T-cell (primary cell): Measurements from ENCODE around the gene PPP4R3B. TPM values are rescaled to one million over a fixed set of nuclear protein-coding genes. Genes with fewer than 3 reads are reported as not detected.
"Not testable (repeated sequence)": the region's sequence is repeated elsewhere in the genome, so short reads cannot be mapped to it uniquely, and the experiment has no call there.

Source experiments
- ATAC-seq, 4 experiments: fragments of 200-7000 bp in 3 of 4; fragments of 150-1000 bp in 1 of 4; cut with Tn5 transposase; replicated peaks in 1 of 4; 1 replicate in 3 of 4; 2 replicates in 1 of 4; pipeline ENCODE4 v1.10.0; 2021; ENCODE audit warnings: moderate library complexity in 3 of 4, mild to moderate bottlenecking in 2 of 4, moderate number of reproducible peaks in 1 of 4
- CTCF ChIA-PET, 2 donors: fragments of 300-600 bp; sonication (Branson Sonifier 250); formaldehyde crosslinking; loops; one replicate each; lab custom pipeline; 2022; ENCODE audit warnings: antibody characterized with exemption in 2 of 2; lab: Charles Lee
- POLR2A ChIA-PET, 2 donors: fragments of 300-600 bp; sonication (Branson Sonifier 250); formaldehyde crosslinking; loops; one replicate each; lab custom pipeline; 2022; ENCODE audit warnings: antibody characterized with exemption in 2 of 2; lab: Charles Lee
- DNase-seq, 35 experiments: peaks; one replicate each; pipeline versions ENCODE4 v3.0.0 to v3.0.0-alpha.2; 2013 to 2023
- H3K27ac ChIP-seq: one replicate; pipeline ENCODE4 v1.5.1; 2013; ENCODE audit warnings: low read length
- H3K27me3 ChIP-seq, 2 experiments: replicated peaks in 1 of 2; 1 replicate in 1 of 2; 2 replicates in 1 of 2; pipeline versions ENCODE4 v1.6.1 to v1.7.0; 2013; ENCODE audit warnings: low read length in 1 of 2, mixed read lengths in 1 of 2; ENCODE audit not compliant: control insufficient read depth in 2 of 2, insufficient read depth in 2 of 2; ENCODE audit errors: extremely low read depth in 1 of 2
- H3K36me3 ChIP-seq, 2 donors: 1 replicate in 1 of 2; 2 replicates in 1 of 2; pipeline versions ENCODE4 v1.6.1 to v1.7.0; 2013; ENCODE audit warnings: low read length in 1 of 2; ENCODE audit not compliant: control insufficient read depth in 2 of 2, insufficient read depth in 1 of 2; ENCODE audit errors: extremely low read depth in 1 of 2
- H3K4me1 ChIP-seq, 2 experiments: 1 replicate in 1 of 2; 2 replicates in 1 of 2; pipeline versions ENCODE4 v1.6.1 to v1.7.0; 2013; ENCODE audit warnings: low read length in 2 of 2, mixed read lengths in 1 of 2; ENCODE audit not compliant: insufficient read depth in 2 of 2, control insufficient read depth in 1 of 2; ENCODE audit errors: extremely low read depth in 1 of 2
- H3K4me3 ChIP-seq, 2 donors: 1 replicate in 1 of 2; 2 replicates in 1 of 2; pipeline versions ENCODE4 v1.5.1 to v1.7.0; 2013; ENCODE audit warnings: mild to moderate bottlenecking in 2 of 2, low read length in 1 of 2, moderate library complexity in 1 of 2; ENCODE audit not compliant: control insufficient read depth in 1 of 2; ENCODE audit errors: extremely low read depth in 1 of 2
- H3K9me3 ChIP-seq: 2 replicates; pipeline ENCODE4 v1.7.0; 2013
- H3K27ac Mint-ChIP-seq, 2 donors: one replicate each; pipeline ENCODE4 v1.8.0; 2020 to 2021; ENCODE audit warnings: mild to moderate bottlenecking in 2 of 2, mixed read lengths in 2 of 2
- H3K27me3 Mint-ChIP-seq, 2 donors: one replicate each; pipeline ENCODE4 v1.8.0; 2021 to 2022; ENCODE audit warnings: mixed read lengths in 2 of 2
- H3K36me3 Mint-ChIP-seq: one replicate; pipeline ENCODE4 v1.8.0; 2021; ENCODE audit warnings: mixed read lengths
- H3K4me1 Mint-ChIP-seq, 3 donors: one replicate each; pipeline ENCODE4 v1.8.0; 2020 to 2022; ENCODE audit warnings: mixed read lengths in 3 of 3, mild to moderate bottlenecking in 1 of 3
- H3K4me3 Mint-ChIP-seq, 3 donors: one replicate each; pipeline ENCODE4 v1.8.0; 2020 to 2022; ENCODE audit warnings: mild to moderate bottlenecking in 3 of 3, mixed read lengths in 3 of 3, moderate library complexity in 3 of 3
- H3K9me3 Mint-ChIP-seq, 3 donors: one replicate each; pipeline ENCODE4 v1.8.0; 2020 to 2022; ENCODE audit warnings: mixed read lengths in 3 of 3
- WGBS: methylation state at CpG from one replicate; pipeline ENCODE4 v1.1.5; 2013; ENCODE audit warnings: missing lambda C conversion rate; ENCODE audit not compliant: insufficient coverage; 5-methylcytosine and 5-hydroxymethylcytosine counted together
- total RNA-seq, 35 experiments: library from RNA in 6 of 35; stranded (reverse) in 6 of 35; fragments of 120-200 nt in 1 of 35; gene quantifications; one replicate each; pipeline versions ENCODE4 v1.2.1 to v1.2.4 and lab custom pipeline; 2013 to 2026

Gene PPP4R3B
- total RNA-seq, 5 donors from 2014 or later (not counting 1 experiment from before 2014, with no cell fraction given), result 86.4 to 93.0 (median 87.8) TPM

DNA sequence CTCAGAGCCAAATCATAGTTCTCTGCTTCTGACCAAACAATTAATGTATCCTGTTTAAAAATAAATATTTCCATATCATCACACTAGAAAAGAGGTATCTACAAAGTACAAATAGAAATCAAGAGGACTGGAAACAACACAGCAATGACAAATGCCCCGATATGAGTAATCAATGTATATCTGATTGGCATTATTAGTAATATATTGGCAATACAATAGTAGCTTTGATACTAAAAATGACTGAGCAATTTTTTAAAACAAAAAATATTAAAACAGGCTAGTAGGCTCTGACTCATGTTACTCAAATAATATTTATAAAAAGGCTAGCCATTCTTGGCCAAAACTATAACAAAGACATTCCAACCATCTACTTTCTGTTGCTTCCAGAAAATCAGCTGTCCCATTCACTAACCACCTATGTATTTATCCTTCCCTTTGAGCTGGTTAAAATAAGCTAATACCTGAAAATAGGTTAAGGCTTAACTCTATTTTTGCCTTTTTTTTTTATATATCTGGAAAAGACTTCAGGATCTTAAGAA, 13.3 kb downstream of the PPP4R3B start:
- Histone ChIP-seq H3K36me3 (peaks cover 6 to 25% of the 10 kb centered on the region in 2 donors), H3K4me1 (peaks cover 3 to 20% of the 10 kb centered on the region in 2 experiments), H3K27me3 (no peaks in the 10 kb centered on the region), H3K9me3 (no peaks in the 10 kb centered on the region), H3K27ac (no peak overlapping the region), H3K4me3 (no peak overlapping the region)
- H3K4me1 Mint-ChIP-seq, result peaks cover 70 to 76% (median 75%) of the 10 kb centered on the region in 3 donors
- no peak overlapping the region for H3K4me3 Mint-ChIP-seq
- H3K36me3 Mint-ChIP-seq, result peaks cover 24% of the 10 kb centered on the region
- no peaks in the 10 kb centered on the region for H3K27me3 Mint-ChIP-seq
- POLR2A ChIA-PET, result interaction anchor here (0.5 to 0.7 kb wide), 3 partner anchors 10 to 1819 kb away, joined by 3 read pairs; partner anchors contain the start of gene CFAP36 (in 1 of the 2)
- DNase-seq (no peak), ATAC-seq (no peak)
- H3K27ac Mint-ChIP-seq, result peak overlapping the region; percentile 48 to 55
- no CpG with 5 or more reads among the region's 1 CpG for WGBS
- no peaks in the 10 kb centered on the region for H3K9me3 Mint-ChIP-seq
- CTCF ChIA-PET, result interaction anchor here in 1 of 2 donors (1.2 kb wide), 1 partner anchor 10 kb away, joined by 3 read pairs; no protein-coding TSS in a partner anchor

DNA sequence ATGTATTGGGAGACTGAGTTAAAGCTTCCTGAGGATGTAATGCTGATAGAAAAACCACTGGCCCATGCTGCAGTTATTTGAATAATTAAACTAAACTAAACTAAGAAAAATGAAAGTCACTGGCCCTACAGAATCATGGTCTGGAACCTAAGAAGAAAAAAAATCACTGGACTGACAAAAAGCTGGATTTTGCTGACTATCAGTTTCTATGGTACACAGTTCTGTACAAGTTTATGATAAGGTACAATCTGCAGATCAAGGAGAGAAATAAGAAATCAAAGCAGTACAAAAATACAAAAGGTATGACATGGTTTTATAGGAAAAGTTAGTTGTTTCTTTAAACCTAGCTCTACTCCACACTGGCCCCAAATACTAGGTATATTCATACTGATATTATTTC, 15.6 kb downstream of the PPP4R3B start:
- peaks cover 5 to 15% of the 10 kb centered on the region in 2 experiments for H3K4me1 ChIP-seq
- H3K36me3 ChIP-seq, result peaks cover 7 to 43% of the 10 kb centered on the region in 2 donors
- no peak overlapping the region for H3K27ac ChIP-seq
- CTCF ChIA-PET, result no interaction called here
- H3K36me3 Mint-ChIP-seq, result peaks cover 23% of the 10 kb centered on the region
- no peak overlapping the region for H3K4me3 ChIP-seq
- DNase-seq (no peak), ATAC-seq (no peak)
- H3K27me3 Mint-ChIP-seq, result no peaks in the 10 kb centered on the region
- POLR2A ChIA-PET, result interaction anchor here (0.6 to 0.7 kb wide), 5 partner anchors 12 to 599 kb away, joined by 3 to 5 read pairs (median 4); no protein-coding TSS in a partner anchor
- H3K27me3 ChIP-seq, result no peaks in the 10 kb centered on the region
- no peaks in the 10 kb centered on the region for H3K9me3 Mint-ChIP-seq
- H3K4me1 Mint-ChIP-seq, result peaks cover 55 to 58% (median 58%) of the 10 kb centered on the region in 3 donors
- H3K4me3 Mint-ChIP-seq, result no peak overlapping the region
- no peaks in the 10 kb centered on the region for H3K9me3 ChIP-seq
- H3K27ac Mint-ChIP-seq, result peak overlapping the region; percentile 11 to 65

DNA sequence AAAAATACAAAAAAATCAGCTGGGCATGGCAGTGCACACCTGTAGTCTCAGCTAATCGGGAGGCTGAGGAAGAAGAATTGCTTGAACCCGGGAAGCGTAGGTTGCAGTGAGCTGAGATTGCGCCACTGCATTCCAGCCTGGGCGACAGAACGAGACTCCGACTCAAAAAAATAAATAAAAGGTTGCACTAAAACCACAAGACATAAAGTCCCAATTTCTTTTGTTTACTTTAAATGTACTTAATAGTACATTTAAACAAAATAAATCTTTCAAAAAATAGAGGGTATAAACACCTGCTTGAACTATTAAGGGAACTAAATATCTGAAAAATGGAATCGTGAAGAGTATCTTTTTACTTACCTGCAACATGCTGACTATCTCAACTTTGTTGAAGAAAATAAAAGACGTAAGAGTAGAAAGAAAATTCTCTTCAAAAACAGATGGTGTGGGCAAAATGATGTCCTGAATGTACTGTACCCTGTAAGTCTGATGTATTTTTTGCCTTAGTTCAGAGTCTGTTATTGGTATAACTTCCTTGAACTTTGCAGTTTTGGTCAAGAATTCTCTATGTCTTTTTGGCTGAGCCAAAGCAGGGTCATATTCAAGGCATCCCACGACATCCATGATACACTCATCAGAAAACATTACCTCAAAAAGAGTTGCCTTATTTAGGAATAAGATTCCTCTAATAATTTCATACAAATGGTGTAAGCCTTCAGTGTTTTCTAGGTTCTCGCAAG, 19.2 kb downstream of the PPP4R3B start:
- no peak overlapping the region for H3K4me3 Mint-ChIP-seq
- ChIA-PET POLR2A (no interaction called here), CTCF (interaction anchor here in 1 of 2 donors (1.2 kb wide), 1 partner anchor 10 kb away, joined by 4 read pairs; no protein-coding TSS in a partner anchor)
- Histone ChIP-seq H3K4me3 (no peak overlapping the region), H3K27ac (no peak overlapping the region), H3K27me3 (no peaks in the 10 kb centered on the region), H3K9me3 (no peaks in the 10 kb centered on the region), H3K36me3 (peaks cover 7 to 57% of the 10 kb centered on the region in 2 donors), H3K4me1 (peaks cover 6 to 15% of the 10 kb centered on the region in 2 experiments)
- 100% methylated on average over 2 of the region's 11 CpGs for WGBS
- H3K9me3 Mint-ChIP-seq, result no peaks in the 10 kb centered on the region
- H3K27ac Mint-ChIP-seq, result no peak overlapping the region
- H3K4me1 Mint-ChIP-seq, result peaks cover 42 to 55% (median 45%) of the 10 kb centered on the region in 3 donors
- H3K27me3 Mint-ChIP-seq, result no peaks in the 10 kb centered on the region
- H3K36me3 Mint-ChIP-seq, result peaks cover 42% of the 10 kb centered on the region
- DNase-seq (no peak), ATAC-seq (no peak)

DNA sequence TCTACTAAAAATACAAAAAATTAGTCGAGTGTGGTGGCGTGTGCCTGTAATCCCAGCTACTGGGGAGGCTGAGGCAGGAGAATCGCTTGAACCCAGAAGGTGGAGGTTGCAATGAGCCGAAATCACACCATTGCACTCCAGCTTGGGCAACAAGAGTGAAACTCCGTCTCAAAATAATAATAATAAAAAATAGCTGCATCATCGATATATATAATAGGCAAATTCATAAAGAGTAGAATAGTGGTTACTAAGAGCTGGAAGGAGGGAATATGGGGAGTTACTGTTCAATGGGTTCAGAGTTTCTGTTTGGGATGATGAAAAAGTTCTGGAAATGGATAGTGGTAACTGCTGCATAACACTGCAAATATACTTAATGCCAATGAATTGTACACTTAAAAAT, 20.6 kb downstream of the PPP4R3B start:
- Histone ChIP-seq H3K4me1 (peaks cover 6 to 13% of the 10 kb centered on the region in 2 experiments), H3K36me3 (peaks cover 4 to 44% of the 10 kb centered on the region in 2 donors)
- H3K4me3 ChIP-seq, H3K4me3 Mint-ChIP-seq, H3K27me3 ChIP-seq, H3K27me3 Mint-ChIP-seq, DNase-seq, H3K9me3 ChIP-seq, H3K27ac ChIP-seq, H3K9me3 Mint-ChIP-seq, ATAC-seq, H3K27ac Mint-ChIP-seq, POLR2A ChIA-PET: not testable (repeated sequence)
- peaks cover 39% of the 10 kb centered on the region for H3K36me3 Mint-ChIP-seq
- no CpG with 5 or more reads among the region's 6 CpGs for WGBS
- peaks cover 35 to 49% (median 41%) of the 10 kb centered on the region in 3 donors for H3K4me1 Mint-ChIP-seq
- CTCF ChIA-PET, result interaction anchor here in 1 of 2 donors (1.0 kb wide), 1 partner anchor 12 kb away, joined by 4 read pairs; no protein-coding TSS in a partner anchor

DNA sequence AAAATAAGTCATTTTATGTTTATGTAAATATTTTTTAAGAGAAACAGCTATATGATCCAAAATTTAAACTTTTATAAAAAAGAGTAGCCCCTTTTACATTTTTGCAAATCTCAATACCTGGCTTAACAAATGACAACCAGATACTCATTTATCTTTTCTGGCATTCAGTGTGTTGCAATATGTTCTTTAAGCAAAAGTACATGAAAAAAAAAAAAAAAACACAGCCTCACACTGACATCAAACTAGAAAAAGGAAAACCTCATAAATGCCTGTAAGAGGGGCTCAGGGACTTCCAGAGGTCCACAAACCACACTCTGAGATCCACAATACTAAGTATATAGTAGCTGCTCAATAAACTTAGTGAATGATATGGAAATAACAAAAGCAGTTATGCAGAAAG, 21.9 kb downstream of the PPP4R3B start:
- ChIA-PET CTCF (interaction anchor here (0.6 kb wide), 2 partner anchors 14 to 459 kb away, joined by 3 read pairs; no protein-coding TSS in a partner anchor), POLR2A (interaction anchor here in 1 of 2 donors (1.2 kb wide), 1 partner anchor 21 kb away, joined by 7 read pairs; no protein-coding TSS in a partner anchor)
- Mint-ChIP-seq H3K27me3 (no peaks in the 10 kb centered on the region), H3K36me3 (peaks cover 42% of the 10 kb centered on the region), H3K4me1 (peaks cover 36 to 57% (median 50%) of the 10 kb centered on the region in 3 donors), H3K27ac (no peak overlapping the region), H3K4me3 (no peak overlapping the region), H3K9me3 (no peaks in the 10 kb centered on the region)
- DNase-seq (no peak), ATAC-seq (no peak)
- Histone ChIP-seq H3K27ac (no peak overlapping the region), H3K27me3 (no peaks in the 10 kb centered on the region), H3K4me1 (peaks cover 6 to 8% of the 10 kb centered on the region in 2 experiments), H3K36me3 (peaks cover 4 to 37% of the 10 kb centered on the region in 2 donors), H3K4me3 (no peak overlapping the region), H3K9me3 (no peaks in the 10 kb centered on the region)

DNA sequence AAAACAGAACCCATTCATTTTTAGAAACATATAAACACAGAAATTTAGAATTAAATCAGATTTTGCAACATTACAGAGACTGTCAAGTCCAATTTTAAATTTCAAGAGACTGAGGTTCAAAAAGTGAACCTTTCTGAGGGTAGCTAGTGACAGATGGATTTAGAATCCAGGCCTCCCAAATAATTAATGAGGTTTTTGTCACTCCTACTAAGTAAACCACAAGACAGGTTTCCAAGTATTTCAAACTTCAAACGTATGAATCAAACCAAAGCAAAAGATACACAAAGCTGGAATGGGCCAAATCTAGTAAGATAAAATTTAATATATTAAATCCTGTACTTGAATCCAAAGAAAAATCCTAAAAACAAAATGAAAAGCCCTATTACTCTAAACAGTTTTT, 25.3 kb downstream of the PPP4R3B start:
- CTCF ChIA-PET, result interaction anchor here in 1 of 2 donors (0.7 kb wide), 1 partner anchor 22 kb away, joined by 3 read pairs; no protein-coding TSS in a partner anchor
- H3K27me3 Mint-ChIP-seq, result no peaks in the 10 kb centered on the region
- no CpG with 5 or more reads among the region's 1 CpG for WGBS

More for the DNA sequence above, 25.3 kb downstream of the PPP4R3B start:
- Mint-ChIP-seq H3K4me3 (no peak overlapping the region), H3K9me3 (no peaks in the 10 kb centered on the region), H3K4me1 (peaks cover 24 to 49% (median 44%) of the 10 kb centered on the region in 3 donors), H3K36me3 (peaks cover 33% of the 10 kb centered on the region), H3K27ac (peak overlapping the region; percentile 39 to 44)
- no peaks in the 10 kb centered on the region for H3K9me3 ChIP-seq
- H3K27me3 ChIP-seq, result no peaks in the 10 kb centered on the region
- peaks cover 4 to 5% of the 10 kb centered on the region in 2 experiments for H3K4me1 ChIP-seq
- POLR2A ChIA-PET, result no interaction called here
- H3K27ac ChIP-seq, result no peak overlapping the region
- ATAC-seq (no peak), DNase-seq (no peak)
- H3K4me3 ChIP-seq, result no peak overlapping the region
- H3K36me3 ChIP-seq, result peaks cover 2 to 27% of the 10 kb centered on the region in 2 donors
